Keratinocyte (primary cell): ENCODE data around the gene BICD2. TPM values are rescaled to one million over a fixed set of nuclear protein-coding genes. Genes with fewer than 3 reads are reported as not detected.

Experiments
- DNase-seq: peaks from one replicate; pipeline ENCODE4 v3.0.0-alpha.2; 2011; ENCODE audit warnings: low read depth, missing footprints, low spot score
- FAIRE-seq: peaks from 2 replicates; lab custom pipeline; 2011; peaks lifted over from hg19 to GRCh38; lab: Jason Lieb, UNC
- H2AFZ ChIP-seq: 2 replicates; pipeline ENCODE4 v1.6.0; 2012; ENCODE audit warnings: low read length, control low read depth, inconsistent platforms; ENCODE audit not compliant: control insufficient read depth
- H3K27ac ChIP-seq: 2 replicates; pipeline ENCODE4 v1.5.1; 2011; ENCODE audit warnings: low read length; ENCODE audit not compliant: control insufficient read depth, insufficient read depth
- H3K27me3 ChIP-seq: 3 replicates; pipeline ENCODE4 v1.6.0; 2011; ENCODE audit warnings: low read length; ENCODE audit not compliant: control insufficient read depth, insufficient read depth; ENCODE audit errors: extremely low read depth
- H3K36me3 ChIP-seq, 2 experiments: 2 replicates in 1 of 2; 3 replicates in 1 of 2; pipeline ENCODE4 v1.5.1; 2011; ENCODE audit warnings: low read length in 2 of 2, mild to moderate bottlenecking in 1 of 2; ENCODE audit not compliant: control insufficient read depth in 2 of 2, insufficient read depth in 2 of 2; ENCODE audit errors: extremely low read depth in 1 of 2
- H3K4me1 ChIP-seq: 3 replicates; pipeline ENCODE4 v1.5.1; 2011; ENCODE audit warnings: low read length; ENCODE audit not compliant: control insufficient read depth, insufficient read depth; ENCODE audit errors: extremely low read depth
- H3K4me2 ChIP-seq: 3 replicates; pipeline ENCODE4 v1.6.0; 2011; ENCODE audit warnings: low read depth, low read length; ENCODE audit not compliant: control insufficient read depth, insufficient read depth; ENCODE audit errors: extremely low read depth
- H3K4me3 ChIP-seq, 3 experiments: fragments of 200-600 bp in 1 of 3; sonication (generic) in 1 of 3; 2 replicates in 2 of 3; 3 replicates in 1 of 3; pipeline ENCODE4 v1.5.1; 2011 to 2016; ENCODE audit warnings: low read length in 3 of 3, mild to moderate bottlenecking in 3 of 3, control low read depth in 2 of 3, inconsistent platforms in 1 of 3, low read depth in 1 of 3, mixed read lengths in 1 of 3, mixed run types in 1 of 3, moderate library complexity in 1 of 3; ENCODE audit not compliant: control insufficient read depth in 2 of 3, insufficient read depth in 2 of 3; ENCODE audit errors: extremely low read depth in 1 of 3
- H3K79me2 ChIP-seq: 2 replicates; pipeline ENCODE4 v1.6.0; 2012; ENCODE audit warnings: low read length; ENCODE audit not compliant: control insufficient read depth, insufficient read depth
- H3K9ac ChIP-seq: 3 replicates; pipeline ENCODE4 v1.6.0; 2011; ENCODE audit warnings: low read length; ENCODE audit not compliant: control insufficient read depth, insufficient read depth; ENCODE audit errors: extremely low read depth
- H3K9me1 ChIP-seq: 3 replicates; pipeline ENCODE4 v1.6.0; 2011; ENCODE audit warnings: low read length; ENCODE audit not compliant: control insufficient read depth, insufficient read depth; ENCODE audit errors: extremely low read depth
- H3K9me3 ChIP-seq: 2 replicates; pipeline ENCODE4 v1.5.1; 2012; ENCODE audit warnings: low read depth, low read length; ENCODE audit not compliant: control insufficient read depth
- H4K20me1 ChIP-seq: 3 replicates; pipeline ENCODE4 v1.6.0; 2011; ENCODE audit warnings: low read length; ENCODE audit not compliant: control insufficient read depth, insufficient read depth; ENCODE audit errors: extremely low read depth
- EZH2 ChIP-seq: IDR thresholded peaks from one replicate; pipeline ENCODE4 v1.6.1; 2012; ENCODE audit warnings: inconsistent platforms, mild to moderate bottlenecking, low read length, moderate library complexity
- dilution Hi-C: fragments of 300-500 bp; cut with MboI; formaldehyde crosslinking; loops from one replicate; pipeline ENCODE4 v1.7.0; 2020; ENCODE audit warnings: low sequenced_read_pairs; ENCODE audit not compliant: extremely low pct_ligation_motif_present
- polyA plus RNA-seq, 5 experiments: library from polyadenylated mRNA; depleted of rRNA in 3 of 5; stranded (reverse) in 3 of 5; stranded (forward) in 1 of 5; unstranded in 1 of 5; fragments of >200 nt; gene quantifications; 1 replicate in 1 of 5; 2 replicates in 3 of 5; 3 replicates in 1 of 5; pipeline versions ENCODE4 v1.2.1 to v1.2.3, GENCODE V29; 2011 to 2012; ENCODE audit warnings: missing spikeins in 2 of 5, low read depth in 1 of 5, low replicate concordance in 1 of 5
- TF ChIP-seq, protein P1 (sequence below), 3 experiments: IDR thresholded peaks in 1 of 3; conservative IDR thresholded peaks in 1 of 3; optimal IDR thresholded peaks in 1 of 3; 2 replicates in 2 of 3; 3 replicates in 1 of 3; pipeline versions ENCODE3 to v1.5.1; 2011; ENCODE audit warnings: low read length in 3 of 3, mild to moderate bottlenecking in 3 of 3, moderate library complexity in 2 of 3, control low read depth in 1 of 3, inconsistent platforms in 1 of 3; ENCODE audit not compliant: insufficient read depth in 2 of 3; ENCODE audit errors: extremely low read depth in 1 of 3

Gene BICD2
- polyA plus RNA-seq, 1 donor (not counting 4 experiments of a cell fraction or from before 2014, with no cell fraction given): 41.9 TPM

GRCh38 chr9:92767066-92768054 is 2.7 kb upstream of the BICD2 start:
- H3K4me2 ChIP-seq: no peak overlapping the region
- no peak overlapping the region for H3K4me3 ChIP-seq
- DNase-seq: no peak
- dilution Hi-C loops: no loop called here
- TF ChIP-seq, protein P1, sequence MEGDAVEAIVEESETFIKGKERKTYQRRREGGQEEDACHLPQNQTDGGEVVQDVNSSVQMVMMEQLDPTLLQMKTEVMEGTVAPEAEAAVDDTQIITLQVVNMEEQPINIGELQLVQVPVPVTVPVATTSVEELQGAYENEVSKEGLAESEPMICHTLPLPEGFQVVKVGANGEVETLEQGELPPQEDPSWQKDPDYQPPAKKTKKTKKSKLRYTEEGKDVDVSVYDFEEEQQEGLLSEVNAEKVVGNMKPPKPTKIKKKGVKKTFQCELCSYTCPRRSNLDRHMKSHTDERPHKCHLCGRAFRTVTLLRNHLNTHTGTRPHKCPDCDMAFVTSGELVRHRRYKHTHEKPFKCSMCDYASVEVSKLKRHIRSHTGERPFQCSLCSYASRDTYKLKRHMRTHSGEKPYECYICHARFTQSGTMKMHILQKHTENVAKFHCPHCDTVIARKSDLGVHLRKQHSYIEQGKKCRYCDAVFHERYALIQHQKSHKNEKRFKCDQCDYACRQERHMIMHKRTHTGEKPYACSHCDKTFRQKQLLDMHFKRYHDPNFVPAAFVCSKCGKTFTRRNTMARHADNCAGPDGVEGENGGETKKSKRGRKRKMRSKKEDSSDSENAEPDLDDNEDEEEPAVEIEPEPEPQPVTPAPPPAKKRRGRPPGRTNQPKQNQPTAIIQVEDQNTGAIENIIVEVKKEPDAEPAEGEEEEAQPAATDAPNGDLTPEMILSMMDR (optimal IDR thresholded peaks at IDR 0.05 in 1 of 3, IDR thresholded peaks at IDR 0.05 in 1 of 3, conservative IDR thresholded peaks at IDR 0.05 in 1 of 3; ENCODE audit: extremely low read depth in 1 of 3, insufficient read depth in 2 of 3, low read length in 3 of 3): no peak
- no peak for TF ChIP-seq EZH2
- no peak overlapping the region for H3K27ac ChIP-seq
- no peaks in the 10 kb centered on the region for H3K27me3 ChIP-seq
- H4K20me1 ChIP-seq: peaks cover 12% of the 10 kb centered on the region
- peaks cover 3% of the 10 kb centered on the region for H3K9me1 ChIP-seq
- no peak overlapping the region for H3K9ac ChIP-seq
- H3K4me1 ChIP-seq: peaks cover 49% of the 10 kb centered on the region
- H3K79me2 ChIP-seq: peaks cover 22% of the 10 kb centered on the region
- H2AFZ ChIP-seq: no peak overlapping the region
- no peaks in the 10 kb centered on the region for H3K36me3 ChIP-seq
- H3K9me3 ChIP-seq: no peaks in the 10 kb centered on the region
- no peak for FAIRE-seq

GRCh38 chr9:92764988-92765936 is 629 bp upstream of the BICD2 start:
- Histone ChIP-seq H3K9me3 (no peaks in the 10 kb centered on the region), H3K9me1 (peaks cover 13% of the 10 kb centered on the region), H3K36me3 (no peaks in the 10 kb centered on the region), H3K4me3 (peak overlapping the region; percentile 51 to 76 (median 61)), H3K27me3 (no peaks in the 10 kb centered on the region), H3K79me2 (peaks cover 43% of the 10 kb centered on the region), H2AFZ (peak overlapping the region; percentile 62), H3K4me2 (peak overlapping the region; percentile 95), H4K20me1 (peaks cover 30% of the 10 kb centered on the region), H3K4me1 (peaks cover 53% of the 10 kb centered on the region), H3K27ac (peak overlapping the region; percentile 91), H3K9ac (peak overlapping the region; percentile 88)
- FAIRE-seq: no peak
- peak; percentile 73 for DNase-seq
- TF ChIP-seq, protein P1 (optimal IDR thresholded peaks at IDR 0.05 in 1 of 3, IDR thresholded peaks at IDR 0.05 in 1 of 3, conservative IDR thresholded peaks at IDR 0.05 in 1 of 3; ENCODE audit: extremely low read depth in 1 of 3, insufficient read depth in 2 of 3, low read length in 3 of 3): peak in 2 of 3 experiments; percentile 92 to 95
- no peak for TF ChIP-seq EZH2
- dilution Hi-C loops: no loop called here
